ENCODE measurements around the gene VPS8. TPM values are rescaled to one million over a fixed set of nuclear protein-coding genes. Genes with fewer than 3 reads are reported as not detected.
"Not testable (repeated sequence)": the region's sequence is repeated elsewhere in the genome, so short reads cannot be mapped to it uniquely, and the experiment has no call there.

Gene VPS8
- total and polyA plus RNA-seq, 2 donors (not counting 1 experiment from before 2014, with no cell fraction given) = 24.9 to 99.4 TPM

DNA sequence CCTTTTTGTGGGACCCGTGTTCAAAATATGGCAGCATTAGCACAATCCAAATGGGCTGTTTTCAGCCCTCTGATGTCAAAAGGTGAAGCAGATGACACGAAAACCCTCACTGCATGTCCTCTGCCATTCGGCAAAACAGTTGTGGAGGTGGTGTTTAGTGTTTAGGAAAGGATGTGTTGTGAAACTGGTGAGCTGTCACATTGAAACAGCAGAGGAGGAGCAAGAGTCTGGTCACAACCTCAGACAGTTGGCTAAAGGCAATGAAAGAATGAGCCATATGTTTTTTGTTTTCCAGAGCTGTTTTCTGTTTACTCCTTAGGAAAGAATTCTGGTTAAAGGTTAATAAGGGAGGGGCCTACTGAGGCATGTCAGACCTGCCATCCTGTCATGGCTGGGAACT is 140.7 kb downstream of the VPS8 start:
- Histone ChIP-seq H3K27me3 (ENCODE audit: control insufficient read depth, insufficient read depth, low read length) (no peaks in the 10 kb centered on the region), H3K9me3 (ENCODE audit: control insufficient read depth, insufficient read depth, low read depth, low read length) (no peaks in the 10 kb centered on the region), H3K36me3 (ENCODE audit: control insufficient read depth, insufficient read depth, low read length) (no peaks in the 10 kb centered on the region), H2AFZ (ENCODE audit: low read length) (no peak overlapping the region), H4K20me1 (ENCODE audit: control insufficient read depth, extremely low read depth, insufficient read depth, low read length) (no peaks in the 10 kb centered on the region), H3K4me1 (ENCODE audit: control insufficient read depth, extremely low read depth, insufficient read depth, low read length) (no peaks in the 10 kb centered on the region), H3K9ac (ENCODE audit: insufficient read depth, low read length) (no peak overlapping the region), H3K79me2 (ENCODE audit: control insufficient read depth, insufficient read depth, low read length) (no peaks in the 10 kb centered on the region), H3K27ac (ENCODE audit: insufficient read depth, low read length) (no peak overlapping the region), H3K4me3 (replicated peaks in 1 of 4; ENCODE audit: control extremely low read depth in 1 of 4, insufficient read depth in 1 of 4, low read depth in 3 of 4, low read length in 4 of 4) (no peak overlapping the region), H3K4me2 (ENCODE audit: extremely low read depth, insufficient read depth, low read length) (no peak overlapping the region)
- DNase-seq (ENCODE audit: low read depth in 2 of 2) = no peak
- TF ChIP-seq, protein P1, sequence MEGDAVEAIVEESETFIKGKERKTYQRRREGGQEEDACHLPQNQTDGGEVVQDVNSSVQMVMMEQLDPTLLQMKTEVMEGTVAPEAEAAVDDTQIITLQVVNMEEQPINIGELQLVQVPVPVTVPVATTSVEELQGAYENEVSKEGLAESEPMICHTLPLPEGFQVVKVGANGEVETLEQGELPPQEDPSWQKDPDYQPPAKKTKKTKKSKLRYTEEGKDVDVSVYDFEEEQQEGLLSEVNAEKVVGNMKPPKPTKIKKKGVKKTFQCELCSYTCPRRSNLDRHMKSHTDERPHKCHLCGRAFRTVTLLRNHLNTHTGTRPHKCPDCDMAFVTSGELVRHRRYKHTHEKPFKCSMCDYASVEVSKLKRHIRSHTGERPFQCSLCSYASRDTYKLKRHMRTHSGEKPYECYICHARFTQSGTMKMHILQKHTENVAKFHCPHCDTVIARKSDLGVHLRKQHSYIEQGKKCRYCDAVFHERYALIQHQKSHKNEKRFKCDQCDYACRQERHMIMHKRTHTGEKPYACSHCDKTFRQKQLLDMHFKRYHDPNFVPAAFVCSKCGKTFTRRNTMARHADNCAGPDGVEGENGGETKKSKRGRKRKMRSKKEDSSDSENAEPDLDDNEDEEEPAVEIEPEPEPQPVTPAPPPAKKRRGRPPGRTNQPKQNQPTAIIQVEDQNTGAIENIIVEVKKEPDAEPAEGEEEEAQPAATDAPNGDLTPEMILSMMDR (conservative IDR thresholded peaks at IDR 0.05 in 1 of 2, IDR thresholded peaks at IDR 0.05 in 1 of 2; ENCODE audit: low read depth in 1 of 2, low read length in 2 of 2) = no peak
- TF ChIP-seq EZH2 (IDR thresholded peaks at IDR 0.05; ENCODE audit: low read length, missing control alignments) = no peak

DNA sequence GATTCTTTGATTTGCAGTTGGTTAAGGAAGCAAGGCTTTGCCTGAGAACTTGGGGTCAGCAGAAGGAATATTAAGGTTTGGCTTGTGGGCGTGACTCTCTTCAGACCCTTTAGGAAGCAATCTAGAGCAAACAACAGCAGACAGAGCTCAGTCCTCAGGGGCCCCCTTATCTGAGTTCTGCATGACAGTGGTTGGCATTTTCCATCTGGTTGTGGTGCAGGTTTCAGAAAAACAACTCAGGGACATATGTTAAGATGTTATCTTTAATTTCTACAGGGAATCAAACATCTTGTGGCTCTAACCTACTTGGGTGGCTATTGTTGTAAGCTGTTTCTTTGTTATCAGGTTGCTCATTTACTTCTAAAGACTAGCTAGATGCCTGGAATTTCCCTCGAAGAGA is 141.4 kb downstream of the VPS8 start:
- H3K4me2 ChIP-seq (ENCODE audit: extremely low read depth, insufficient read depth, low read length) = no peak overlapping the region
- H4K20me1 ChIP-seq (ENCODE audit: control insufficient read depth, extremely low read depth, insufficient read depth, low read length) = no peaks in the 10 kb centered on the region
- H3K36me3 ChIP-seq (ENCODE audit: control insufficient read depth, insufficient read depth, low read length) = no peaks in the 10 kb centered on the region
- H3K9me3 ChIP-seq (ENCODE audit: control insufficient read depth, insufficient read depth, low read depth, low read length) = no peaks in the 10 kb centered on the region
- no peak for DNase-seq (ENCODE audit: low read depth in 2 of 2)
- H3K27ac ChIP-seq (ENCODE audit: insufficient read depth, low read length) = no peak overlapping the region
- no peaks in the 10 kb centered on the region for H3K4me1 ChIP-seq (ENCODE audit: control insufficient read depth, extremely low read depth, insufficient read depth, low read length)
- no peaks in the 10 kb centered on the region for H3K27me3 ChIP-seq (ENCODE audit: control insufficient read depth, insufficient read depth, low read length)
- H3K79me2 ChIP-seq (ENCODE audit: control insufficient read depth, insufficient read depth, low read length) = no peaks in the 10 kb centered on the region
- TF ChIP-seq EZH2 (IDR thresholded peaks at IDR 0.05; ENCODE audit: low read length, missing control alignments) = no peak
- TF ChIP-seq, protein P1 (conservative IDR thresholded peaks at IDR 0.05 in 1 of 2, IDR thresholded peaks at IDR 0.05 in 1 of 2; ENCODE audit: low read depth in 1 of 2, low read length in 2 of 2) = no peak
- no peak overlapping the region for H3K9ac ChIP-seq (ENCODE audit: insufficient read depth, low read length)
- H3K4me3 ChIP-seq (replicated peaks in 1 of 4; ENCODE audit: control extremely low read depth in 1 of 4, insufficient read depth in 1 of 4, low read depth in 3 of 4, low read length in 4 of 4) = no peak overlapping the region
- no peak overlapping the region for H2AFZ ChIP-seq (ENCODE audit: low read length)

DNA sequence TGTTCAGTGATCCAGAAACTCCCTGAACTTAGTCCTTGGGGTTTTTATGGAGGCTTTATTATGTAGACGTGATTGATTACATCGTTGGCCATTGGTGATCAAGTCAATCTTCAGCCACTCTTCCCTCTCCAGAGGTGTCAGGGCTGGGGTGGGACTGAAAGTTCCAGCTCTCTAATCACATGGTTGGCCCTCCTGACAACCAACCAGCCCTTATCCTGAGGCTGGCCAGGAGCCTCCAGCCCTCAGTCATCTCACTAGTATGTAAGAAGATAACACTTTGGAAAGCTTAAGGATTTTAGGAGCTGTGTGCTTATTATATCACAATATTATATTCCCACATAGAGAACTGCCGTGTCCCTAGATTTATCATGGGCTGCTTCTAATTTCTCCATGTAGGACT is 142.3 kb downstream of the VPS8 start:
- no peak overlapping the region for H2AFZ ChIP-seq (ENCODE audit: low read length)
- TF ChIP-seq, protein P1 (conservative IDR thresholded peaks at IDR 0.05 in 1 of 2, IDR thresholded peaks at IDR 0.05 in 1 of 2; ENCODE audit: low read depth in 1 of 2, low read length in 2 of 2) = no peak
- TF ChIP-seq EZH2 (IDR thresholded peaks at IDR 0.05; ENCODE audit: low read length, missing control alignments) = no peak
- no peak overlapping the region for H3K4me2 ChIP-seq (ENCODE audit: extremely low read depth, insufficient read depth, low read length)
- H3K27ac ChIP-seq (ENCODE audit: insufficient read depth, low read length) = no peak overlapping the region
- H3K27me3 ChIP-seq (ENCODE audit: control insufficient read depth, insufficient read depth, low read length) = no peaks in the 10 kb centered on the region
- no peak for DNase-seq (ENCODE audit: low read depth in 2 of 2)
- H3K9me3 ChIP-seq (ENCODE audit: control insufficient read depth, insufficient read depth, low read depth, low read length) = no peaks in the 10 kb centered on the region
- no peaks in the 10 kb centered on the region for H3K79me2 ChIP-seq (ENCODE audit: control insufficient read depth, insufficient read depth, low read length)
- no peak overlapping the region for H3K4me3 ChIP-seq (replicated peaks in 1 of 4; ENCODE audit: control extremely low read depth in 1 of 4, insufficient read depth in 1 of 4, low read depth in 3 of 4, low read length in 4 of 4)
- no peaks in the 10 kb centered on the region for H3K36me3 ChIP-seq (ENCODE audit: control insufficient read depth, insufficient read depth, low read length)
- H3K4me1 ChIP-seq (ENCODE audit: control insufficient read depth, extremely low read depth, insufficient read depth, low read length) = no peaks in the 10 kb centered on the region
- H3K9ac ChIP-seq (ENCODE audit: insufficient read depth, low read length) = no peak overlapping the region
- H4K20me1 ChIP-seq (ENCODE audit: control insufficient read depth, extremely low read depth, insufficient read depth, low read length) = no peaks in the 10 kb centered on the region

DNA sequence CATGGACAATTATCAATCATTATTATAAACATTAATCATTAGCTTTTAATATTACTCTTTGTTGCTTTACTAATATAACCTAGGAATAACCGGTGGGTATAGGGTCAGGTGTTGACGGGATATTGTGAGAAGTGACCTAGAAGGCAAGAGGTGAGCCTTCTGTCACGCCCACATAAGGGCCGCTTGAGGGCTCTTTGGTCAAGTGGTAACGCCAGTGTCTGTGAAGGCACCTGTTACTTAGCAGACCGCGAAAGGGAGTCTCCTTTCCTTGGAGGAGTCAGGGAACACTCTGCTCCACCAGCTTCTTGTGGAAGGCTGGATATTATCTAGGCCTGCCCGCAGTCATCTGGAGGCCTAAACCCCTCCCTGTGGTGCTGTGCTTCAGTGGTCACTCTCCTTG is 142.9 kb downstream of the VPS8 start:
- not testable (repeated sequence) for H3K79me2 ChIP-seq (ENCODE audit: control insufficient read depth, insufficient read depth, low read length); H4K20me1 ChIP-seq (ENCODE audit: control insufficient read depth, extremely low read depth, insufficient read depth, low read length); H3K36me3 ChIP-seq (ENCODE audit: control insufficient read depth, insufficient read depth, low read length); H3K4me1 ChIP-seq (ENCODE audit: control insufficient read depth, extremely low read depth, insufficient read depth, low read length); H3K4me3 ChIP-seq (replicated peaks in 1 of 4; ENCODE audit: control extremely low read depth in 1 of 4, insufficient read depth in 1 of 4, low read depth in 3 of 4, low read length in 4 of 4); H3K27ac ChIP-seq (ENCODE audit: insufficient read depth, low read length); H3K27me3 ChIP-seq (ENCODE audit: control insufficient read depth, insufficient read depth, low read length); DNase-seq (ENCODE audit: low read depth in 2 of 2); H3K9ac ChIP-seq (ENCODE audit: insufficient read depth, low read length); H3K9me3 ChIP-seq (ENCODE audit: control insufficient read depth, insufficient read depth, low read depth, low read length); H3K4me2 ChIP-seq (ENCODE audit: extremely low read depth, insufficient read depth, low read length); H2AFZ ChIP-seq (ENCODE audit: low read length)
